Measurements from ENCODE around the gene CXCL5.

Gene CXCL5

GRCh38 chr4:73998040-73999011 is at the start of gene CXCL5:
CXCL5 (minus strand) TSS chr4:73998677; CDS start chr4:73998581, 96 bp downstream.
- no peak for DNase-seq

- DNase-seq: no peak
Measured at GRCh38 chr4:74047152-74047551, 48.7 kb upstream of the CXCL5 start.

GRCh38 chr4:74045772-74046171 is 47.3 kb upstream of the CXCL5 start:
- DNase-seq: no peak

- no peak for DNase-seq
Measured at GRCh38 chr4:74045247-74045646, 46.8 kb upstream of the CXCL5 start.

GRCh38 chr4:74044677-74045076 is 46.2 kb upstream of the CXCL5 start:
- DNase-seq: no peak

GRCh38 chr4:74042681-74043080 is 44.2 kb upstream of the CXCL5 start:
- DNase-seq: no peak

GRCh38 chr4:74041418-74041817 is 42.9 kb upstream of the CXCL5 start:
- no peak for DNase-seq

- DNase-seq: no peak
Measured at GRCh38 chr4:74039315-74039763, 40.9 kb upstream of the CXCL5 start.

GRCh38 chr4:74038425-74039314 is 40.2 kb upstream of the CXCL5 start, which contains the start of gene CXCL3:
CXCL3 (minus strand) TSS chr4:74038689; CDS start chr4:74038611, 78 bp downstream.
- DNase-seq: no peak

GRCh38 chr4:74038086-74038424 is 39.6 kb upstream of the CXCL5 start:
- DNase-seq: no peak

GRCh38 chr4:74037076-74037955 is 38.8 kb upstream of the CXCL5 start:
- DNase-seq: no peak

- no peak for DNase-seq
Measured at GRCh38 chr4:74033739-74034138, 35.3 kb upstream of the CXCL5 start.

GRCh38 chr4:74032064-74032463 is 33.6 kb upstream of the CXCL5 start:
- DNase-seq: no peak

GRCh38 chr4:74031576-74031975 is 33.1 kb upstream of the CXCL5 start:
- no peak for DNase-seq

GRCh38 chr4:74030285-74030684 is 31.8 kb upstream of the CXCL5 start:
- DNase-seq: no peak

GRCh38 chr4:74028504-74028903 is 30.0 kb upstream of the CXCL5 start:
- no peak for DNase-seq

- no peak for DNase-seq
Measured at GRCh38 chr4:74023709-74024108, 25.2 kb upstream of the CXCL5 start.

- no peak for DNase-seq
Measured at GRCh38 chr4:74021601-74022000, 23.1 kb upstream of the CXCL5 start.

- no peak for DNase-seq
Measured at GRCh38 chr4:74018771-74019170, 20.3 kb upstream of the CXCL5 start.

GRCh38 chr4:74018116-74018515 is 19.6 kb upstream of the CXCL5 start:
- no peak for DNase-seq

GRCh38 chr4:74016068-74016467 is 17.6 kb upstream of the CXCL5 start:
- DNase-seq: no peak

GRCh38 chr4:74015126-74015780 is 16.8 kb upstream of the CXCL5 start:
- DNase-seq: no peak
